ENCODE results near the gene SLC2A13.

Gene SLC2A13

GRCh38 chr12:40105515-40106201 is at the start of gene SLC2A13:
SLC2A13 (minus strand) TSS chr12:40106081; CDS start chr12:40105808, 273 bp downstream.
- no peak for FAIRE-seq

GRCh38 chr12:40154381-40154780 is 48.5 kb upstream of the SLC2A13 start:
- no peak for DNase-seq (ENCODE audit: insufficient read length, low spot score)
- TF ChIP-seq CTCF (IDR thresholded peaks at IDR 0.05; ENCODE audit: insufficient read depth, missing control alignments) = no peak
- no peak for FAIRE-seq

More at GRCh38 chr12:40105515-40106201, at the start of gene SLC2A13:
- TF ChIP-seq CTCF (IDR thresholded peaks at IDR 0.05; ENCODE audit: insufficient read depth, missing control alignments) = no peak
- peak; percentile 40 for DNase-seq (ENCODE audit: insufficient read length, low spot score)

GRCh38 chr12:40153432-40153831 is 47.6 kb upstream of the SLC2A13 start:
- DNase-seq (ENCODE audit: insufficient read length, low spot score) (no peak), FAIRE-seq (no peak)
- TF ChIP-seq CTCF (IDR thresholded peaks at IDR 0.05; ENCODE audit: insufficient read depth, missing control alignments) = no peak

- peak; percentile 75 for TF ChIP-seq CTCF (IDR thresholded peaks at IDR 0.05; ENCODE audit: insufficient read depth, missing control alignments)
- DNase-seq (ENCODE audit: insufficient read length, low spot score) (no peak), FAIRE-seq (no peak)
These were observed 47.0 kb upstream of the SLC2A13 start for GRCh38 chr12:40152783-40153383.

- FAIRE-seq = no peak
- TF ChIP-seq CTCF (IDR thresholded peaks at IDR 0.05; ENCODE audit: insufficient read depth, missing control alignments) = no peak
- DNase-seq (ENCODE audit: insufficient read length, low spot score) = no peak
These were observed 43.9 kb upstream of the SLC2A13 start for GRCh38 chr12:40149673-40150260.

- no peak for TF ChIP-seq CTCF (IDR thresholded peaks at IDR 0.05; ENCODE audit: insufficient read depth, missing control alignments)
- no peak for DNase-seq (ENCODE audit: insufficient read length, low spot score)
- no peak for FAIRE-seq
These were observed 41.2 kb upstream of the SLC2A13 start for GRCh38 chr12:40146800-40147797.
